Left ventricle myocardium inferior (tissue), 1 donor: ENCODE measurements around the gene METTL24. TPM values are rescaled to one million over a fixed set of nuclear protein-coding genes. Genes with fewer than 3 reads are reported as not detected.

Experiments used
- DNase-seq: peaks from one replicate; pipeline ENCODE4 v3.0.0-alpha.2; 2020
- H3K27ac ChIP-seq: fragments of 200-600 bp; replicated peaks from 2 replicates; pipeline ENCODE4 v1.8.0; 2021
- H3K27me3 ChIP-seq: fragments of 200-600 bp; 2 replicates; pipeline ENCODE4 v1.8.0; 2021; ENCODE audit warnings: low read depth
- H3K36me3 ChIP-seq: fragments of 200-600 bp; 2 replicates; pipeline ENCODE4 v1.8.0; 2021
- H3K4me1 ChIP-seq: fragments of 200-600 bp; 2 replicates; pipeline ENCODE4 v1.8.0; 2021
- H3K4me3 ChIP-seq: fragments of 200-600 bp; 2 replicates; pipeline ENCODE4 v1.8.0; 2021; ENCODE audit warnings: mild to moderate bottlenecking, moderate library complexity
- H3K9me3 ChIP-seq: fragments of 200-600 bp; replicated peaks from 2 replicates; pipeline ENCODE4 v1.8.0; 2021
- intact Hi-C: fragments of 100-400 bp; cut with micrococcal nuclease; formaldehyde crosslinking; loops from one replicate; pipeline ENCODE4 v1.11.0; 2022
- total RNA-seq: library from RNA; stranded (reverse); fragmentation: NEBNext Ultra II Directional; extraction: Animal tissue kit (Norgen Biotek cat#: 25700); gene quantifications from one replicate; pipeline ENCODE4 v1.2.1, GENCODE V29; 2021
- TF ChIP-seq, protein P1 (sequence below): fragments of 200-600 bp; IDR thresholded peaks from 2 replicates; pipeline ENCODE4 v1.8.0; 2021; ENCODE audit warnings: antibody characterized with exemption, mild to moderate bottlenecking, borderline replicate concordance
- donor health status: DM: no; HTN: yes; CAD: no; lungs with severe emphysema.

METTL24 gene
- total RNA-seq, 1 donor from 2014 or later, result 1.2 TPM

DNA sequence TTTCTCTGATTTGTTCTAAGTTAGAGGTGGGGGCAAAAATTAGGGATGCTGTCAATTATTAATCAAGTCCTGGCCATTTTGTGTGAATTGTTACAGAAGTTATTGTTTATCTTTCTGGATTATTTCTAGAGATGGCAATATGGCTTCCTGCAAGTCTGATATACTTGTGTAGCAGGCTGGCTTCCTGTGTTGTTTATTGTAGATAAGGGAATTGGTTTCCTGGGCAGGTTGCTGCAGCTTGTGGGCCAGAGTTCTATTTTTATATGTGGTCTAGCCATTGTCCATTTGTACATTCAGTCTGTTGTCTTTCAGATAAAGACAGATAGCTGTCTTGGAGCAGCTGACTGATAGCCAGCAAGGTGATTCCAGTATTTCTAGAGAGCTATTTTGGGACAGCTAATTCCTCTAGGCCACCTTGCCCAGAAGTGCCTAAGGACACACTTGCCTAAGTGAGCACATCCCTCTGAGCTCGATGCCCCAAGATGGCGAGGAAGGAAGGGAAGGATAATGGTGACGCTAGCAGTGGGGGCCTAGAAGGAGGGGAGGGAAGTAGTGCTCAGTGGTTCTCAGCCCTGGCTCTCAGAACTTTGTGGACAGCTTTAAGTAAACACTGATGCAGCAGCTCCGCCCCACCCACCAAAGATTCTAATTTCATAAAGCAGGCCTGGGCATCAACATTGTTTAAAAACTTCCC is 31.7 kb upstream of the METTL24 start:
- intact Hi-C loops, result loop anchor here (5.0 kb wide), 1 partner anchor 213 kb away; the partner anchor contains the start of gene WASF1

DNA sequence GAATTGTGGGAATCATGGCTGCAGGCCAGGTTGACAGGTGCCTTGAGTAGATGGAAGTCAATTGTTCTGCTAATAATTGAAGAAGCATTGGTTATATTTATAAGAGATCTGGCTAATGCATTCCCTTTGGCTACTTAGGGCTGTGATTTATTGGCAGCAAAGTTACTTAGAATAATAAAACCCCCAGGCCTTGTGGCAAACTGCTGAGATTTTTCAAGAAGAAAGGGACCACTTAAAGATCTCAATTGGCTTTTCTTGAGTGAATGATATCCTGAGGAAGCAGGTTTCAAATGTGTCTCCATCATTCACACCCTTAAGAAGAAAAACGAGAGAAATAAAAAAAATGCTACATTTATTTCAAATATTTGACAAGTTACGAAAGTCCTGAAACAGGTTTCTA is 29.8 kb upstream of the METTL24 start:
- Histone ChIP-seq H3K4me3 (no peak overlapping the region), H3K36me3 (no peaks in the 10 kb centered on the region), H3K4me1 (peaks cover 16% of the 10 kb centered on the region), H3K27me3 (no peaks in the 10 kb centered on the region), H3K27ac (no peak overlapping the region), H3K9me3 (no peaks in the 10 kb centered on the region)
- intact Hi-C loops, result no loop called here
- DNase-seq, result no peak
- TF ChIP-seq, protein P1, sequence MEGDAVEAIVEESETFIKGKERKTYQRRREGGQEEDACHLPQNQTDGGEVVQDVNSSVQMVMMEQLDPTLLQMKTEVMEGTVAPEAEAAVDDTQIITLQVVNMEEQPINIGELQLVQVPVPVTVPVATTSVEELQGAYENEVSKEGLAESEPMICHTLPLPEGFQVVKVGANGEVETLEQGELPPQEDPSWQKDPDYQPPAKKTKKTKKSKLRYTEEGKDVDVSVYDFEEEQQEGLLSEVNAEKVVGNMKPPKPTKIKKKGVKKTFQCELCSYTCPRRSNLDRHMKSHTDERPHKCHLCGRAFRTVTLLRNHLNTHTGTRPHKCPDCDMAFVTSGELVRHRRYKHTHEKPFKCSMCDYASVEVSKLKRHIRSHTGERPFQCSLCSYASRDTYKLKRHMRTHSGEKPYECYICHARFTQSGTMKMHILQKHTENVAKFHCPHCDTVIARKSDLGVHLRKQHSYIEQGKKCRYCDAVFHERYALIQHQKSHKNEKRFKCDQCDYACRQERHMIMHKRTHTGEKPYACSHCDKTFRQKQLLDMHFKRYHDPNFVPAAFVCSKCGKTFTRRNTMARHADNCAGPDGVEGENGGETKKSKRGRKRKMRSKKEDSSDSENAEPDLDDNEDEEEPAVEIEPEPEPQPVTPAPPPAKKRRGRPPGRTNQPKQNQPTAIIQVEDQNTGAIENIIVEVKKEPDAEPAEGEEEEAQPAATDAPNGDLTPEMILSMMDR, result no peak

More for the DNA sequence above, 31.7 kb upstream of the METTL24 start:
- Histone ChIP-seq H3K27ac (peak overlapping the region; percentile 27), H3K4me1 (peaks cover 23% of the 10 kb centered on the region), H3K27me3 (no peaks in the 10 kb centered on the region), H3K4me3 (no peak overlapping the region), H3K36me3 (no peaks in the 10 kb centered on the region), H3K9me3 (no peaks in the 10 kb centered on the region)
- TF ChIP-seq, protein P1, result no peak
- no peak for DNase-seq

DNA sequence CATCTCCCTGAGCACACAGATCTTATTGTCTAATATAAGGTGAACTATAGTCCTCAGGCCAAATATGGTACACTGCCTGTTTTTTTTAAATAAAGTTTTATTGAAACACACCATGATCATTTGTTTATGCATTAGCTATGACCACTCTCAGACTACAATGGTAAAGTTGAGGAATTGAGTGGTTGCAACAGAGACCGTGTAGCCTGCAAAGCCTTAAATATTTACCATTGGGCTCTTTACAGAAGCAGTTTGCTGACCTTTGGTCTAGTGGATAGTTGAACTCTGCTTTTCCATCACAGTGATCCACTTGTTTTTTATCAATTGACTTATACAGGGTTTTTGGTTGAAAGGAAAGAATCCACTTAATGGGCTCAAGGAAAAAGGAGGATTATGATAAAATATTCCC is 27.3 kb upstream of the METTL24 start:
- Histone ChIP-seq H3K27me3 (no peaks in the 10 kb centered on the region), H3K4me1 (peaks cover 14% of the 10 kb centered on the region), H3K4me3 (no peak overlapping the region), H3K9me3 (no peaks in the 10 kb centered on the region), H3K36me3 (no peaks in the 10 kb centered on the region), H3K27ac (no peak overlapping the region)
- TF ChIP-seq, protein P1, result no peak
- DNase-seq, result no peak
- intact Hi-C loops, result no loop called here

DNA sequence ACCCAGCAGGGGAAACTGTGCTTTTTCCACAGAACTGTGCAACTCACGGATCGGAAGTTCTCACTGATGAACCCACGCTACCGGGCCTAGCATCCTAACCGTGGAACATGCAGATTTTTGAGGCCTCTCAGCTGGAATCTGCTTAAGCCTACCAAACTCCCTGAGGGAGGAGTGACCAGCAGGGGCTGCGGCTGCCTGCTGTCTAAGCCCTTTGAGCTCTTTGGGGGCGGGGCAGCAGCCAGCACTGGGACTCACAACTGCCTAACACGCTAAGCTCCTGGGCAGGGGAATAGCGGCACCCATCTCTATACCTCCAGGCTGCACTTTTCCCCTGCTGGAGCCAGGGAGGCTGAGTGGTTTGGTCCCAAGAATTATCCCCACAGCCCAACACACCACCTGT is 20.4 kb upstream of the METTL24 start:
- intact Hi-C loops, result no loop called here
- no peaks in the 10 kb centered on the region for H3K4me1 ChIP-seq

DNA sequence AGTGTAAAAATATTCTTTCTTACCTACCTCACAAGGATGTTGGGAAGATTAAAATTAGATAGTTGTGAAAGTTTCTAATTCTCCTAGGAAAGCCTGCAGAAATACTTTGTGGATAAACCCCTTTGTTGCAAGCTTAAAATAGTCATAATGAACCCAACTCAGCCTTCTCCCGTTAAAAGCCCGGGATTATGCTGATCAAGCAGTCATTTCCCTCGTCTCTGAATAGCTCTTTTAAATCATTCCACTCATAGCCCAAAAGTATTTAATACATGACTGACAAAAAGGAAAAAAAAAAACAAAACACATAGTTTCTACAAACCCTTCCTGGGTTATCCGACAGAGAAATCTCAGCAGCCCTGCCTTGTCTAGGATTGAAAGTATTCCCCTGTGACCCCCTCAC is 10.9 kb upstream of the METTL24 start:
- intact Hi-C loops, result no loop called here
- DNase-seq, result no peak
- peaks cover 4% of the 10 kb centered on the region for H3K4me1 ChIP-seq
- no peaks in the 10 kb centered on the region for H3K36me3 ChIP-seq
- TF ChIP-seq, protein P1, result no peak
- no peak overlapping the region for H3K27ac ChIP-seq
- no peaks in the 10 kb centered on the region for H3K27me3 ChIP-seq
- no peak overlapping the region for H3K4me3 ChIP-seq
- H3K9me3 ChIP-seq, result no peaks in the 10 kb centered on the region

More for the DNA sequence above, 20.4 kb upstream of the METTL24 start:
- Histone ChIP-seq H3K27me3 (peaks cover 8% of the 10 kb centered on the region), H3K36me3 (no peaks in the 10 kb centered on the region), H3K9me3 (no peaks in the 10 kb centered on the region), H3K27ac (no peak overlapping the region), H3K4me3 (no peak overlapping the region)
- no peak for DNase-seq
- TF ChIP-seq, protein P1, result no peak
